GM12878 (cell line): ENCODE data around the gene NQO1. TPM values are rescaled to one million over a fixed set of nuclear protein-coding genes. Genes with fewer than 3 reads are reported as not detected.

Source experiments
- IKZF1 ChIP-seq: fragments of 450-650 bp; conservative IDR thresholded peaks from 2 replicates; pipeline ENCODE4 v1.6.1; 2017; ENCODE audit warnings: antibody characterized with exemption, mild to moderate bottlenecking
- NFYA ChIP-seq: IDR thresholded peaks from 2 replicates; pipeline ENCODE4 v1.6.1; 2011; ENCODE audit warnings: low read depth, mild to moderate bottlenecking, low read length, improper control_type of control experiment, borderline replicate concordance
- NRF1 ChIP-seq: conservative IDR thresholded peaks from 2 replicates; pipeline ENCODE4 v1.6.1; 2011; ENCODE audit warnings: mild to moderate bottlenecking, low read depth, low read length, improper control_type of control experiment
- RAD51 ChIP-seq: fragments of 450-650 bp; IDR thresholded peaks from 2 replicates; pipeline ENCODE4 v1.6.1; 2016; ENCODE audit warnings: moderate library complexity, mild to moderate bottlenecking, inconsistent platforms
- polyA plus RNA-seq, 11 experiments: library from polyadenylated mRNA; depleted of rRNA in 4 of 11; unstranded in 6 of 11; stranded (reverse) in 5 of 11; fragments of >200 nt; fragmentation: Nextera tagmentation in 4 of 11; fragmentation: Illumina TruSeq in 1 of 11; extraction: Ambion mirVana in 4 of 11; extraction: Trizol in 1 of 11; gene quantifications; 1 replicate in 1 of 11; 2 replicates in 10 of 11; pipeline versions ENCODE4 v1.2.1 to v1.2.3, GENCODE V29; 2011 to 2016; ENCODE audit warnings: inconsistent platforms in 2 of 11, missing spikeins in 2 of 11, low read depth in 1 of 11
- total RNA-seq, 4 experiments: library from RNA; depleted of rRNA in 3 of 4; stranded (reverse); fragments of >200 nt in 3 of 4; fragmentation: Illumina TruSeq in 1 of 4; extraction: Trizol in 1 of 4; gene quantifications; 2 replicates each; pipeline versions ENCODE4 v1.2.1 to v1.2.3, GENCODE V29; 2013 to 2021
- TF ChIP-seq, protein P1 (sequence below): IDR thresholded peaks from 2 replicates; pipeline ENCODE4 v1.6.1; 2012; ENCODE audit warnings: improper control_type of control experiment, low read depth, low read length; ENCODE audit not compliant: insufficient replicate concordance
- TF ChIP-seq, protein P2 (sequence below): IDR thresholded peaks from 2 replicates; pipeline ENCODE4 v1.6.1; 2011; ENCODE audit warnings: low read depth, mild to moderate bottlenecking, low read length, moderate library complexity, borderline replicate concordance; ENCODE audit errors: extremely low read depth
- TF ChIP-seq, protein P3 (sequence below): IDR thresholded peaks from 2 replicates; pipeline ENCODE4 v1.6.1; 2012; ENCODE audit warnings: mild to moderate bottlenecking, low read depth, low read length

The NQO1 gene
- total and polyA plus RNA-seq, 10 of the 15 experiments (the other 5 are each of a cell fraction or from before 2014, with no cell fraction given): 24.6 to 84.9 (median 34.6) TPM

DNA sequence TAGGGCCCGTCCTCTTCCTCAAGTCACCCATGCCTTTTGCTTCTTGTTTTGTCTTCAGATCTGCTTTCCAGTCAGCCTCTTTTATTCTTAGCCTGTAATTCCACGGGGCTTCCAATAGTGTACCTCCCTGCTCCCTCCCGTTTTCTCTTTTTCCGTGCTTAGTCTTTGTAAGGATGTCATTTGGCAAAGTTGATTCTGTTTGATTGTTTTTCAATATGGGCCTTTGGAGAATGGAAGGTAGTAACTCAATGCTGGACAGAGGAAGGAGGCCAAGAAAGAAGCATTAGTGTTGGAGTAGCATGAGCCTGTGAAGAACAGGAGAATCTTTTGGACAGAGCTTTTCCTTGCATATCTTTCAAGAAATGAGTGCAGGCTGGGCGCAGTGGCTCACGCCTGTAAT, 42.3 kb upstream of the NQO1 start (continued):
- TF ChIP-seq, protein P1, sequence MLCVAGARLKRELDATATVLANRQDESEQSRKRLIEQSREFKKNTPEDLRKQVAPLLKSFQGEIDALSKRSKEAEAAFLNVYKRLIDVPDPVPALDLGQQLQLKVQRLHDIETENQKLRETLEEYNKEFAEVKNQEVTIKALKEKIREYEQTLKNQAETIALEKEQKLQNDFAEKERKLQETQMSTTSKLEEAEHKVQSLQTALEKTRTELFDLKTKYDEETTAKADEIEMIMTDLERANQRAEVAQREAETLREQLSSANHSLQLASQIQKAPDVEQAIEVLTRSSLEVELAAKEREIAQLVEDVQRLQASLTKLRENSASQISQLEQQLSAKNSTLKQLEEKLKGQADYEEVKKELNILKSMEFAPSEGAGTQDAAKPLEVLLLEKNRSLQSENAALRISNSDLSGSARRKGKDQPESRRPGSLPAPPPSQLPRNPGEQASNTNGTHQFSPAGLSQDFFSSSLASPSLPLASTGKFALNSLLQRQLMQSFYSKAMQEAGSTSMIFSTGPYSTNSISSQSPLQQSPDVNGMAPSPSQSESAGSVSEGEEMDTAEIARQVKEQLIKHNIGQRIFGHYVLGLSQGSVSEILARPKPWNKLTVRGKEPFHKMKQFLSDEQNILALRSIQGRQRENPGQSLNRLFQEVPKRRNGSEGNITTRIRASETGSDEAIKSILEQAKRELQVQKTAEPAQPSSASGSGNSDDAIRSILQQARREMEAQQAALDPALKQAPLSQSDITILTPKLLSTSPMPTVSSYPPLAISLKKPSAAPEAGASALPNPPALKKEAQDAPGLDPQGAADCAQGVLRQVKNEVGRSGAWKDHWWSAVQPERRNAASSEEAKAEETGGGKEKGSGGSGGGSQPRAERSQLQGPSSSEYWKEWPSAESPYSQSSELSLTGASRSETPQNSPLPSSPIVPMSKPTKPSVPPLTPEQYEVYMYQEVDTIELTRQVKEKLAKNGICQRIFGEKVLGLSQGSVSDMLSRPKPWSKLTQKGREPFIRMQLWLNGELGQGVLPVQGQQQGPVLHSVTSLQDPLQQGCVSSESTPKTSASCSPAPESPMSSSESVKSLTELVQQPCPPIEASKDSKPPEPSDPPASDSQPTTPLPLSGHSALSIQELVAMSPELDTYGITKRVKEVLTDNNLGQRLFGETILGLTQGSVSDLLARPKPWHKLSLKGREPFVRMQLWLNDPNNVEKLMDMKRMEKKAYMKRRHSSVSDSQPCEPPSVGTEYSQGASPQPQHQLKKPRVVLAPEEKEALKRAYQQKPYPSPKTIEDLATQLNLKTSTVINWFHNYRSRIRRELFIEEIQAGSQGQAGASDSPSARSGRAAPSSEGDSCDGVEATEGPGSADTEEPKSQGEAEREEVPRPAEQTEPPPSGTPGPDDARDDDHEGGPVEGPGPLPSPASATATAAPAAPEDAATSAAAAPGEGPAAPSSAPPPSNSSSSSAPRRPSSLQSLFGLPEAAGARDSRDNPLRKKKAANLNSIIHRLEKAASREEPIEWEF: no peak
- TF ChIP-seq IKZF1 (no peak), NRF1 (no peak), RAD51 (no peak), NFYA (no peak)
- TF ChIP-seq, protein P2, sequence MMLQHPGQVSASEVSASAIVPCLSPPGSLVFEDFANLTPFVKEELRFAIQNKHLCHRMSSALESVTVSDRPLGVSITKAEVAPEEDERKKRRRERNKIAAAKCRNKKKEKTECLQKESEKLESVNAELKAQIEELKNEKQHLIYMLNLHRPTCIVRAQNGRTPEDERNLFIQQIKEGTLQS: no peak
- TF ChIP-seq, protein P3, sequence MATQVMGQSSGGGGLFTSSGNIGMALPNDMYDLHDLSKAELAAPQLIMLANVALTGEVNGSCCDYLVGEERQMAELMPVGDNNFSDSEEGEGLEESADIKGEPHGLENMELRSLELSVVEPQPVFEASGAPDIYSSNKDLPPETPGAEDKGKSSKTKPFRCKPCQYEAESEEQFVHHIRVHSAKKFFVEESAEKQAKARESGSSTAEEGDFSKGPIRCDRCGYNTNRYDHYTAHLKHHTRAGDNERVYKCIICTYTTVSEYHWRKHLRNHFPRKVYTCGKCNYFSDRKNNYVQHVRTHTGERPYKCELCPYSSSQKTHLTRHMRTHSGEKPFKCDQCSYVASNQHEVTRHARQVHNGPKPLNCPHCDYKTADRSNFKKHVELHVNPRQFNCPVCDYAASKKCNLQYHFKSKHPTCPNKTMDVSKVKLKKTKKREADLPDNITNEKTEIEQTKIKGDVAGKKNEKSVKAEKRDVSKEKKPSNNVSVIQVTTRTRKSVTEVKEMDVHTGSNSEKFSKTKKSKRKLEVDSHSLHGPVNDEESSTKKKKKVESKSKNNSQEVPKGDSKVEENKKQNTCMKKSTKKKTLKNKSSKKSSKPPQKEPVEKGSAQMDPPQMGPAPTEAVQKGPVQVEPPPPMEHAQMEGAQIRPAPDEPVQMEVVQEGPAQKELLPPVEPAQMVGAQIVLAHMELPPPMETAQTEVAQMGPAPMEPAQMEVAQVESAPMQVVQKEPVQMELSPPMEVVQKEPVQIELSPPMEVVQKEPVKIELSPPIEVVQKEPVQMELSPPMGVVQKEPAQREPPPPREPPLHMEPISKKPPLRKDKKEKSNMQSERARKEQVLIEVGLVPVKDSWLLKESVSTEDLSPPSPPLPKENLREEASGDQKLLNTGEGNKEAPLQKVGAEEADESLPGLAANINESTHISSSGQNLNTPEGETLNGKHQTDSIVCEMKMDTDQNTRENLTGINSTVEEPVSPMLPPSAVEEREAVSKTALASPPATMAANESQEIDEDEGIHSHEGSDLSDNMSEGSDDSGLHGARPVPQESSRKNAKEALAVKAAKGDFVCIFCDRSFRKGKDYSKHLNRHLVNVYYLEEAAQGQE: no peak
